Smooth muscle cell (in vitro differentiated cells): ENCODE measurements around the gene FOXRED2. TPM values are rescaled to one million over a fixed set of nuclear protein-coding genes. Genes with fewer than 3 reads are reported as not detected.
A peak's percentile ranks its signal among the peaks of the same experiment; 100 is the strongest.
"Not testable (repeated sequence)": the region's sequence is repeated elsewhere in the genome, so short reads cannot be mapped to it uniquely, and the experiment has no call there.

Experiments used
- DNase-seq: peaks from one replicate; lab custom pipeline; 2025; ENCODE audit not compliant: unreplicated experiment; lab: John Stamatoyannopoulos, UW
- H2AFZ ChIP-seq: fragments of 200-600 bp; sonication (generic); 2 replicates; pipeline ENCODE4 v1.6.0; 2016; ENCODE audit warnings: antibody characterized with exemption, low read depth, mild to moderate bottlenecking
- H3F3A ChIP-seq: fragments of 200-600 bp; sonication (generic); 2 replicates; pipeline ENCODE4 v1.6.0; 2017; ENCODE audit warnings: antibody characterized with exemption, low read depth
- H3K27ac ChIP-seq: fragments of 200-600 bp; sonication (generic); 2 replicates; pipeline ENCODE4 v1.5.1; 2016; ENCODE audit warnings: low read depth, mild to moderate bottlenecking
- H3K27me3 ChIP-seq: fragments of 200-600 bp; sonication (generic); 2 replicates; pipeline ENCODE4 v1.6.1; 2016; ENCODE audit warnings: low read depth, mild to moderate bottlenecking
- H3K36me3 ChIP-seq: fragments of 200-600 bp; sonication (generic); 2 replicates; pipeline ENCODE4 v1.5.1; 2016; ENCODE audit warnings: low read depth
- H3K4me1 ChIP-seq: fragments of 200-600 bp; sonication (generic); 2 replicates; pipeline ENCODE4 v1.5.1; 2016; ENCODE audit warnings: low read depth
- H3K4me2 ChIP-seq: fragments of 200-600 bp; sonication (generic); 2 replicates; pipeline ENCODE4 v1.6.0; 2016; ENCODE audit warnings: mild to moderate bottlenecking
- H3K4me3 ChIP-seq: fragments of 200-600 bp; sonication (generic); 2 replicates; pipeline ENCODE4 v1.5.1; 2016; ENCODE audit warnings: mild to moderate bottlenecking
- H3K79me2 ChIP-seq: fragments of 200-600 bp; sonication (generic); 2 replicates; pipeline ENCODE4 v1.6.0; 2016; ENCODE audit warnings: low read depth, mild to moderate bottlenecking
- H3K9ac ChIP-seq: fragments of 200-600 bp; sonication (generic); 2 replicates; pipeline ENCODE4 v1.6.0; 2016; ENCODE audit warnings: low read depth
- H3K9me3 ChIP-seq: fragments of 200-600 bp; sonication (generic); replicated peaks from 2 replicates; pipeline ENCODE4 v1.5.1; 2016; ENCODE audit warnings: low read depth
- H4K20me1 ChIP-seq: fragments of 200-600 bp; sonication (generic); 2 replicates; pipeline ENCODE4 v1.6.0; 2016; ENCODE audit warnings: low read depth
- WGBS: methylation state at CpG from one replicate; pipeline ENCODE4 v1.1.7; 2016; ENCODE audit warnings: low lambda C conversion rate; 5-methylcytosine and 5-hydroxymethylcytosine counted together
- polyA plus RNA-seq: library from polyadenylated mRNA; unstranded; fragments of >200 nt; fragmentation: Nextera tagmentation; extraction: Ambion mirVana; gene quantifications from 2 replicates; pipeline ENCODE4 v1.2.1, GENCODE V29; 2016
- total RNA-seq: library from RNA; depleted of rRNA; stranded (reverse); fragments of >200 nt; gene quantifications from 2 replicates; pipeline ENCODE4 v1.2.3, GENCODE V29; 2014
- TF ChIP-seq, protein P1 (sequence below): fragments of 200-600 bp; sonication (generic); IDR thresholded peaks from 2 replicates; pipeline ENCODE4 v1.5.1; 2017; ENCODE audit warnings: borderline replicate concordance, mild to moderate bottlenecking, antibody characterized with exemption; ENCODE audit not compliant: insufficient read depth, poor library complexity, severe bottlenecking

The FOXRED2 gene
- total and polyA plus RNA-seq, 2 experiments from 2014 or later, result 3.1 to 4.2 TPM

DNA sequence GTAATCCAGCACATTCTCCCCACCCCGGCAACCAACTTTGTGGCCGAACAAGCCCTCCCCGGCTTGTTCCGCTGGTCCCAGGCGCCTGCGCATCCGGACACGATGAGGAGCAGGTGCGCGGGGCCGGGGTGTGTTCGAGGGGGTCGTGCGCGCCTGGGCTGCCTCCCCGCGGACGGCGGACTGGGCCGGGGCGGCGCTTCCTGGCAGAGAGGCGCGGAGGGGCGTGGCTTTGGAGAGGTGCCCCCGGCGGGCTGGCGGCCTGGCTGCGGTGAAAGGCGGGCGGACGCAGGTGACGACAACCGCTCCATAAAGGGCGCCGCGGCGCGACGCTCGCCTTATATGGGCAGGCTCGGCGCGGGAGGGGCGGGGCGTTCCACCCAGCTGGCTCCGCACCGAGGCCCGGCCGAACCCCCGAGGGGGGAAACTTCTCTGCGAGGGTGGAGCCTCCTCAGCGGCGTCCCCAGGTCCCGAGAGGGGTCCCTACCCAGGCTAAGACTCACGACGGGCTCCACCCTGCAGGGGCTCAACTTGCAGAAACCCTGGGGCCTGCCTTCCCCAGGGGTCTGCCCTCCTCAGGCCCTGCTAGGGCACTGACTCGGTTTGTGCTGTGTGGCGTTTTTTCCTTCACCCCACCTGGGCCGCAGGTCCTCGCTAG is 51.8 kb downstream of the FOXRED2 start:
- H4K20me1 ChIP-seq, result no peaks in the 10 kb centered on the region
- WGBS, result 6% methylated on average over 34 of the region's 61 CpGs
- peak overlapping the region; percentile 28 for H3K27ac ChIP-seq
- peaks cover 11% of the 10 kb centered on the region for H3K4me1 ChIP-seq
- H3K4me2 ChIP-seq, result peak overlapping the region; percentile 98
- no peaks in the 10 kb centered on the region for H3K36me3 ChIP-seq
- H3K27me3 ChIP-seq, result no peaks in the 10 kb centered on the region
- H3K9ac ChIP-seq, result peak overlapping the region; percentile 67
- peaks cover 11% of the 10 kb centered on the region for H3F3A ChIP-seq
- H3K4me3 ChIP-seq, result peak overlapping the region; percentile 63
- peak overlapping the region; percentile 82 for H2AFZ ChIP-seq
- peak; percentile 33 for DNase-seq
- H3K79me2 ChIP-seq, result no peaks in the 10 kb centered on the region
- TF ChIP-seq, protein P1, sequence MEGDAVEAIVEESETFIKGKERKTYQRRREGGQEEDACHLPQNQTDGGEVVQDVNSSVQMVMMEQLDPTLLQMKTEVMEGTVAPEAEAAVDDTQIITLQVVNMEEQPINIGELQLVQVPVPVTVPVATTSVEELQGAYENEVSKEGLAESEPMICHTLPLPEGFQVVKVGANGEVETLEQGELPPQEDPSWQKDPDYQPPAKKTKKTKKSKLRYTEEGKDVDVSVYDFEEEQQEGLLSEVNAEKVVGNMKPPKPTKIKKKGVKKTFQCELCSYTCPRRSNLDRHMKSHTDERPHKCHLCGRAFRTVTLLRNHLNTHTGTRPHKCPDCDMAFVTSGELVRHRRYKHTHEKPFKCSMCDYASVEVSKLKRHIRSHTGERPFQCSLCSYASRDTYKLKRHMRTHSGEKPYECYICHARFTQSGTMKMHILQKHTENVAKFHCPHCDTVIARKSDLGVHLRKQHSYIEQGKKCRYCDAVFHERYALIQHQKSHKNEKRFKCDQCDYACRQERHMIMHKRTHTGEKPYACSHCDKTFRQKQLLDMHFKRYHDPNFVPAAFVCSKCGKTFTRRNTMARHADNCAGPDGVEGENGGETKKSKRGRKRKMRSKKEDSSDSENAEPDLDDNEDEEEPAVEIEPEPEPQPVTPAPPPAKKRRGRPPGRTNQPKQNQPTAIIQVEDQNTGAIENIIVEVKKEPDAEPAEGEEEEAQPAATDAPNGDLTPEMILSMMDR, result no peak
- H3K9me3 ChIP-seq, result no peaks in the 10 kb centered on the region

DNA sequence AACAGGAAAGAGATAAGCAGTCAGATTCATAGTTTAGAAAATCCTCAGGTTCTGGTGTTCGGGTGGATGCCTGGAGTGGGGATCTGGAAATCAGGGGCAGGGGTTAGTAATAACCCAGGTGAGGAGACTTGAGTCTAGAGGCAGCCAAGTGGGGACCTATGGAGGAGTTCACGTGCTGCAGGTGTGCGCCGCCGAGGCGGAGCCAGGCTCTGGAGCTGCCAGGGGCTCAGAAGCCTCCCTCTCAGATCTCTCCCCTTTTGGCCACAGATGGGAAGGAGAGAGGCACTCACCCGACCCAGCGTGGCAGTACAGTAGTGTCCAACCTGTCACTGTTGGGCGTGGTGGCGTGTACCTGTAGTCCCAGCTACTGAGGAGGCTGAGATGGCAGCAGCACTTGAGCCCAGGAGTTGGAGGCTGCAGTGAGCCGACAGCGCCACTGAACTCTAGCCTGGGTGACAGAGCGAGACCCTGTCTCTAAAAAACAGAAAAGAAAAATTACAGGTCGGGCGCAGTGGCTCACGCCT is 52.9 kb downstream of the FOXRED2 start:
- no peaks in the 10 kb centered on the region for H3K36me3 ChIP-seq
- H3K27me3 ChIP-seq, result no peaks in the 10 kb centered on the region
- no peak overlapping the region for H3K9ac ChIP-seq
- H3K9me3 ChIP-seq, result no peaks in the 10 kb centered on the region
- DNase-seq, result no peak
- no peak overlapping the region for H3K27ac ChIP-seq
- 96% methylated on average over 16 of the region's 16 CpGs for WGBS
- H3K79me2 ChIP-seq, result no peaks in the 10 kb centered on the region
- no peaks in the 10 kb centered on the region for H4K20me1 ChIP-seq
- H3K4me3 ChIP-seq, result no peak overlapping the region
- no peak overlapping the region for H3K4me2 ChIP-seq
- H3F3A ChIP-seq, result peaks cover 11% of the 10 kb centered on the region
- no peak overlapping the region for H2AFZ ChIP-seq
- TF ChIP-seq, protein P1, result no peak
- peaks cover 11% of the 10 kb centered on the region for H3K4me1 ChIP-seq

DNA sequence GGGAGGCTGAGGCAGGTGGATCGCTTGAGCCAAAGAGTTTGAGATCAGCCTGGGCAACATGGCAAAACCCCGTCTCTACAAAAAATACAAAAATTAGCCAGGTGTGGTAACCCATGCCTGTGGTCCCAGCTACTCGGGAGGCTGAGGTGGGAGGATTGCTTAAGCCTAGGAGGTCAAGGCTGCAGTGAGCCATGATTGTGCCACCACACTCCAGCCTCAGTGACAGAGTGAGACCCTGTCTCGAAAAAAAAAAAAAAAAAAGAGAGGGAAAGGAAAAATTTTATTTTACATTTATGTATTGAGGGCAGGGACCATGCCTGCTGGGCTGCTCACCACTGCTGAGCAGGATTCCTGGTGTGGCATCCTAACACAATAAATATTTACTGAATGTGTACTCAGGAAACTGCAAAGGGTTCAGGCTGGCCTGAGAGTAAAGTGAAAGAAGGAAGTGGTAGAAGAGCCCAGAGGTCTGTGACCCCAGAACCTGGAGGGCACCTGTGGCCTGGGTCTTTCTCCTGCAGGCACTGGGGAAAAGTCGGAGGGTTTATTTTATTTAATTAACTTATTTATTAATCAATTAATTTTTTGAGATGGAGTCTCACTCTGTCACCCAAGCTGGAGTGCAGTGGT is 53.7 kb downstream of the FOXRED2 start:
- H3K4me2 ChIP-seq, H3K27ac ChIP-seq, H3K9ac ChIP-seq, H3K27me3 ChIP-seq, H3K9me3 ChIP-seq, DNase-seq, H3K79me2 ChIP-seq, H4K20me1 ChIP-seq, H2AFZ ChIP-seq, H3K4me3 ChIP-seq, H3K36me3 ChIP-seq: not testable (repeated sequence)
- Histone ChIP-seq H3F3A (peaks cover 11% of the 10 kb centered on the region), H3K4me1 (peaks cover 11% of the 10 kb centered on the region)
- WGBS, result 87% methylated on average over 5 of the region's 5 CpGs

DNA sequence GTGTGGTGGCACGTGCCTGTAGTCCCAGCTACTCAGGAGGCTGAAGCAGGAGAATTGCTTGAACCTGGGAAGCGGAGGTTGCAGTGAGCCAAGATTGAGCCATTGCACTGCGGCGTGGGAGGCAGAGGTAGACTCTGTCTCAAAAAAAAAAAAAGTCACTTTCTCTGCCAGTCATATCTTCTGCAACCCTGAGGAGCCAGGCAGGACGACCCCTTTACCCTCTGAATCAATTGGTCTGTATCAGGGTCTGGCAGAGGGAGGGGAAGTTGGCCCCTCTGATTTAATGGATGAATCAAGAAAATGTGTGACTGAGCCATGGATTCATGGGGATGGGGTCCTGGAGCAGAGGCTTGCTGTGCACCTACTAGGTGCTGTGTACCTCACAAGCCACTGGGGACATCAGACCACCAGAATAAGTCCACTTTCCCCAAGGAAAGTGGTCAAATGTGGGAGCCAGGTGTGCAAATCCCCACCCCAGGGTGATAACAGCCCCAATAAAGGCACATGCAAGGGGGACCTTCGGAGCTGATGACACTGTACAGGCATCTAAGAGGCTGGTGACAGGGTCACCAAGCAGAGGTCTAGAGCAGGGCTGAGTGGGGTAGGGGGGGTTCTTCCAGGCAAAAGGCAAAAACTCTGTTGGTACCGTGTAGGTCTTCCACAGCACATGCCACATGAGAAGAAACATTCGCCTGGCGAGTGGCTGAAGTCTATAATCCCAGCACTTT is 54.4 kb downstream of the FOXRED2 start:
- no peak overlapping the region for H3K27ac ChIP-seq
- H2AFZ ChIP-seq, result no peak overlapping the region
- no peaks in the 10 kb centered on the region for H4K20me1 ChIP-seq
- 93% methylated on average over 9 of the region's 9 CpGs for WGBS
- H3K27me3 ChIP-seq, result no peaks in the 10 kb centered on the region
- TF ChIP-seq, protein P1, result no peak
- H3K4me1 ChIP-seq, result peaks cover 11% of the 10 kb centered on the region
- no peak overlapping the region for H3K4me3 ChIP-seq
- H3K9me3 ChIP-seq, result no peaks in the 10 kb centered on the region
- H3K79me2 ChIP-seq, result no peaks in the 10 kb centered on the region
- no peak overlapping the region for H3K4me2 ChIP-seq
- peaks cover 11% of the 10 kb centered on the region for H3F3A ChIP-seq
- DNase-seq, result no peak
- H3K9ac ChIP-seq, result no peak overlapping the region
- no peaks in the 10 kb centered on the region for H3K36me3 ChIP-seq

DNA sequence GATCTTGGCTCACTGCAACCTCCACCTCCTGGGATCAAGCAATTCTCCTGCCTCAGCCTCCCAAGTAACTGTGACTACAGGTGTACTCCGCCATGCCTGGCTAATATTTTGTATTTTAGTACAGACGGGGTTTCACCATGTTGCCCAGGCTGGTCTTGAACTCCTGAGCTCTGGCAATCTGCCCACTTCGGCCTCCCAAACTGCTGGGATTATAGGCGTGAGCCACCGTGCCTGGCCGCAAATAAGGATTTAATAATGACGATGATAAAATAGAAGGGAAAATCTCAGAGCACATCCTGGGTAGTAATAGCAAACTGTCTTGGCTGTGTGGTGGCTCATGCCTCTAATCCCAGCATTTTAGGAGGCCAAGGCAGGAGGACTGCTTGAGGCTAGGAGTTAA is 55.9 kb downstream of the FOXRED2 start:
- H3K36me3 ChIP-seq, H3K4me3 ChIP-seq, H3K4me2 ChIP-seq, H4K20me1 ChIP-seq, H2AFZ ChIP-seq, H3F3A ChIP-seq, H3K9ac ChIP-seq, DNase-seq, H3K79me2 ChIP-seq, H3K9me3 ChIP-seq, H3K27me3 ChIP-seq, H3K27ac ChIP-seq: not testable (repeated sequence)
- 94% methylated on average over 7 of the region's 7 CpGs for WGBS
- H3K4me1 ChIP-seq, result peaks cover 11% of the 10 kb centered on the region
